Right lung (tissue), 10 donors: ENCODE results near the gene CRMP1. TPM values are rescaled to one million over a fixed set of nuclear protein-coding genes. Genes with fewer than 3 reads are reported as not detected.

ENCODE experiments used
- DNase-seq, 2 donors: peaks; one replicate each; pipeline ENCODE4 v3.0.0-alpha.2; 2013
- long read RNA-seq, 8 donors: transcript quantifications; one replicate each; lab custom pipeline, GENCODE V29; 2026
- polyA plus RNA-seq, 5 donors: library from polyadenylated mRNA; unstranded; fragments of 120-200 nt; gene quantifications; one replicate each; pipeline versions ENCODE4 v1.2.1 to v1.2.3, GENCODE V29; 2013; ENCODE audit warnings: inconsistent platforms in 1 of 5, low replicate concordance in 1 of 5; ENCODE audit not compliant: insufficient read length in 5 of 5, insufficient read depth in 1 of 5

CRMP1 gene
- 10 to 100 TPM; 59.0 to 66.5 (median 61.3) TPM for polyA plus RNA-seq
- long read RNA-seq, donor 1, transcript CRMP1-206 (2 exons, 2,436 nt), result minor isoform, 5 of 63 reads
- long read RNA-seq, donor 1, transcript CRMP1-202 (14 exons, 2,911 nt), result major isoform, 9 of 63 reads
- long read RNA-seq, donor 1, partial matches to known transcripts, result 49 of 63 reads
- long read RNA-seq, donor 1, other reads (novel, unspliced or antisense), result 0 of 63 reads
- long read RNA-seq, donor 2, transcript CRMP1-202 (14 exons, 2,911 nt), result major isoform, 6 of 6 reads
- long read RNA-seq, donor 2, partial matches to known transcripts, result 0 of 6 reads
- long read RNA-seq, donor 2, other reads (novel, unspliced or antisense), result 0 of 6 reads
- long read RNA-seq, donor 3, transcript CRMP1-202 (14 exons, 2,911 nt), result major isoform, 8 of 21 reads
- long read RNA-seq, donor 3, partial matches to known transcripts, result 12 of 21 reads
- long read RNA-seq, donor 3, other reads (novel, unspliced or antisense), result 0 of 21 reads
- long read RNA-seq, donor 4, transcript CRMP1-202 (14 exons, 2,911 nt), result major isoform, 5 of 13 reads
- long read RNA-seq, donor 4, partial matches to known transcripts, result 5 of 13 reads
- long read RNA-seq, donor 4, other reads (novel, unspliced or antisense), result 0 of 13 reads
- long read RNA-seq, donor 5, transcript CRMP1-202 (14 exons, 2,911 nt), result major isoform, 10 of 12 reads
- long read RNA-seq, donor 5, partial matches to known transcripts, result 0 of 12 reads
- long read RNA-seq, donor 5, other reads (novel, unspliced or antisense), result 0 of 12 reads
- long read RNA-seq, donor 6, transcript CRMP1-202 (14 exons, 2,911 nt), result major isoform, 9 of 53 reads
- long read RNA-seq, donor 6, partial matches to known transcripts, result 43 of 53 reads
- long read RNA-seq, donor 6, other reads (novel, unspliced or antisense), result 0 of 53 reads
- long read RNA-seq, donor 7, transcript CRMP1-202 (14 exons, 2,911 nt), result major isoform, 10 of 10 reads
- long read RNA-seq, donor 7, partial matches to known transcripts, result 0 of 10 reads
- long read RNA-seq, donor 7, other reads (novel, unspliced or antisense), result 0 of 10 reads
- long read RNA-seq, donor 8, transcript CRMP1-202 (14 exons, 2,911 nt), result major isoform, 7 of 12 reads
- long read RNA-seq, donor 8, partial matches to known transcripts, result 5 of 12 reads
- long read RNA-seq, donor 8, other reads (novel, unspliced or antisense), result 0 of 12 reads

DNA sequence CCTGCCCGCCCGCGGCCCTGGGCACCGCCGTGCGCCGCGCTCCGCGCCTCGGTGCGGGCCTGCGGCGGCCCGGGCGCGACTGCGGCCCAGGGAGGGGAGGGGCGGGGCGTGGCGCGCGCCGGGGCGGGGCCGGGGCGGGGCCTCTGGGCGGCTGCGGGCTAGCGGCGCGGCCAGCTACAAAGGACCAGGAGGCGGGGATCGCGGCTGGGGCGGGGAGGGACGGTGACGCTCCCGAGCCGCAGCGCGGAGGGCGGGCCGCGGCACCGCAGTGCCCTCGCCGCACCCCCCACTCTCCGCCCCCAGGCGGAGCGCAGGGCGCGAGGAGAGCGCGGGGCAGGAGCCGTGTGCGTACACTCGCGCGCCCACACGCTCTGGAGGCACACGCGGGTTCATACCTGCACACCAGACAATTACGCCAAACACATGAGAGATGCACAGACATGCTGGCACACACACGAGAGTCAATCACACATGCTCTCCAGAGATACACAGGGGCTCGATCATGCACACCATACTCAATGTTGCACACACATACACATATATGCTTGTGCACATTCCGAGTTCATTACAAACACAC lies at the start of gene CRMP1:
Gene CRMP1 (minus strand): TSS at position 83 of the 577 bp plus-strand sequence. CDS start 117 bp downstream, outside the sequence.
- no peak for DNase-seq

DNA sequence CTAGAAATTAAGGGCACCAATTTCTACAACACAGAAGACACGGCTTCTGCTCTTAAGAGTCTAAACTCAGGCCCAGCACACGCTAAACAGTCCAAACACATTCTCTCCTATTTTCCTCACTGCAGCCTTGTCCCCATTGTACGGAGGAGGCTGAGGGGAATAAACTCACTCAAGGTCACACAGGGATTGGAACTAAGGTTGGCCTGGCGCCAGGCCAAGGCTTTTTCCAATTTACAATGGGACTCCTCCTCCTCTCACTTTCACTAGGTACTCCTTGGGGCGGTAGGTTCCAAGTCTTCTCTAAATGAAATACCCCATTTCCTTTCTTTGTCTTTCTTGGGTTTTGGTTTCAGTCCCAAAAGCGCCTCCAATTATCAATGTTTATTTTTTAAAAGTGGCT lies 48.7 kb upstream of the CRMP1 start:
- no peak for DNase-seq

DNA sequence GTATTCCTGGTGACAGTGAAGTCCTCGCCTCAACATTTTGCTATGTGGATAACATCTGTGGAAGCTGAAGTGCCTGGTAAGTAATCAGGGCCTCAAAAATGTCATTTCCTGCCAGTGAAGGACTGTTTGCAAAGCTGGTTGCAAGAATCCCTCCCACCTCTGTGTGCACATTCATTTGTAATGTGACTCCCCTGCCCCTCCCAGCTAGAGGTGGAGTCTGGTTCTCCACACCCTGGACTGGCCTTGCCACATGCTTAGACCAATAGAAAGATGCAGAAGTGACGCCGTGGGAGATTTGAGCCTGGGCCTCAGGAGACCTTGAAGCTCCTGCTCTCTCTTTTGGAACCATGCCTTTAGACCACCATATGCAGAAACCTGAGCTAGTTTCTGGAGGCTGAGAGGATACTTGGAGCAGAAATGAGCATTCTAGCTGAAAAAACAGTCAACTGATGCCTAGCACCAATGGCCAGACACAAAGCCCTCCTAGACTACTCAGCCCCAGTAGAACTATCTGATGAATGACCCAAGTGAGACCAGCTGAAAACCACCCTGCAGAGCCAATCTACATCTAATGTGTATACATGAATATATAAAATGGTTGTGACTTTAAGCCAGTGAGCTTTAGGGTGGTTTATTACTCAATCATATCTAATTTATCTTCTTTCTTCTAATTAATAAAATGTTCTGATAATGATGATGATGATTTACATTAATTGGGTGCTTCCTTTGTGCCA lies 47.8 kb upstream of the CRMP1 start:
- DNase-seq, result no peak

DNA sequence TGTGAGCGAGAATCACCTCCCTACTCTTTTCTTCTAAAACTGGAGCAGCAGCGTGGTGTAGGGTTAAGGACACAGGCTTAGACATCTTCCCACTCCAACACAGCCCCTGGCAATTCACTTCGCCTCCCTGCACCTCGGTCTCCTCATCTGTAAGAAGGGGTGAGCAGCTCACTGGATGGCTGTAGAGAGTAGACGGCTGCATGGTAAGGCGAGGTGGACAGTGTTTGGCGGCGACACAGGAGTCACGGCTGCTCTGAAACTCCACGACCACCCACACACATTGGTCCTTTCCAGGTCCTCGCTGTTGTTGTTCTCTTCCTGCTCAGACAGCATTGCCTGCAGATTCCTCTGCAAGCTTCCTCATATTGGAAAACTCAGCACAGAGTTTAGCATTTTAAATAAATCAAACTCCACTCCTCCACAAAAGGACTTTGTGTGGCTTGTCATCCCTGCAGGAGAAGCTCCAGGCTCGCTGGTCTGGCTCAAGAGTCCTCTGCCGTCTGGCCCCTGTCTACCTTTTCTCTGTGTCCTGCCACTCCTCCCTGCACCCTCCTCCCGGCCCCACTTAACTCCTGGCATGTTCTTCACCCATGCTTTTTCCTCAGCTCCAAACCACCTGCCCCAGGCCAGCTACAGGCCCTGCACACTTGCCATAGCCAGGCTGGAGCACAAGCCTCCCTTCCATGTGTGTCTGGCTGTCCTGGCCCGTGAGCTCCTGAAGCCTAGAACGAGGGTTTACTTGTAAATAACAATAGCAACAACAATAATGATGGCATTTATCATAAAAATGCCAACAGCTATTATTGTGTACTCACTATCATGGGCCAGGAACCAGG lies 41.3 kb upstream of the CRMP1 start:
- no peak for DNase-seq

DNA sequence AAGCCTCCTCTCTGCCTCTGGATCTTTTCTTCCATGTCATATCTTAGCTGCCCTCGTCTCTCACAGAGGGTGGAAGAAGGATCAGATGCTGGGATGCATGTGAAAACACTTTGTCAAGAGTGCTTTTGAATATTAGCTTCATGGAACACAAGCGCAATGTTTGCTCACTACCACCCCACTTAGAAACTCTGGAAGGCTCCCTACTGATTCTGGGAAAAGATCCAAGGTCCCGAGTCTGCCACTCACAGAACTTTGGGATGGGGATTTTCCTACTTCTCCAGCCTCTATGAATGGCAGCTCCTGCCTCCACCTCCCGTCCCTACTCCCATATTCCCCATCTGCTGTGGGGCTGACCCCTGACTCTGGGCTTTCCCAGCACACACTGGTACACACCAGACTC lies 40.2 kb upstream of the CRMP1 start:
- no peak for DNase-seq

DNA sequence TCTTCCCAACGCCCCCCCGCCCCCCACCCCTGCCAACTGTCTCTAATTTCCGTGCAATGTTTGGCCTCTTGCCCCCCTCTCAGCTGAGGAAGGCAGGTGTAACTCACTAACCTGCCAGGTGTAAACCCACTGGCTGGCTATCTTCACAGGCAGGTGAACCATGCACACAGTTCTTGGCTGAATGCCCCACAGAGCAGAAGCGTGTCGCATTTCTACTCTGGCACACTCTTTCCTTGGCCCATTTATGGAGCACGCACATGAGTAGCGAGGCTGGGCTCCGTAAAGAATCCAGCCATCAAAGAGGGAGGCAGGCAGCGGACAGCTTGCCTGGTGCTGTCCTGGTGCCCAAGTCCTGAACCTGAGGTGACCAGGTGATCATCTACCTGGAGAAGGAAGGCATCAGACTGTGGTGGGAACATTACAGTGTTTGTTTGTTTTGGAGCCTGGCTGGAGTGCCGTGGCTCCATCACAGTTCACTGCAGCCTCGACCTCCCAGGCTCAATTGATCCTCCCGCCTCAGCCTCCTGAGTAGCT lies 39.2 kb upstream of the CRMP1 start:
- DNase-seq, result no peak

DNA sequence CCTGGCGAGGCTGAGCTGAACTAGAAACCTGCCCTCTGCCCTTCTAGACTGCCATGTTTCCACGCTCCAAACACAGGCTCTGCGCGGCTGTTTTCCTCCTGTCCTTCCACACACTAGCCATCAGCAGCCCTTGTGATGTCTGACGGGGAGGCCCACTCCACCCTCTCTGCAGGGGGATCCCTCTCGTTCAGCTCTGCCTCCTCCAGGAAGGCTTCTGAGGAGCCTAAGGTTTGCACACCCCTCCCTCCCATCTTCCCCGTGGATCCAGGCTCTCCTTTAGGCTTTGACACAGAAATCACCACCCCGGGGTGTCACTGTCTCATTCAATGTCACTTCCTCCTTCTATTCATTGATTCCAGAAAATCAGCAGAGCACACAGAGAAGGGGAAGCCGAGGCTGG lies 38.6 kb upstream of the CRMP1 start:
- no peak for DNase-seq

DNA sequence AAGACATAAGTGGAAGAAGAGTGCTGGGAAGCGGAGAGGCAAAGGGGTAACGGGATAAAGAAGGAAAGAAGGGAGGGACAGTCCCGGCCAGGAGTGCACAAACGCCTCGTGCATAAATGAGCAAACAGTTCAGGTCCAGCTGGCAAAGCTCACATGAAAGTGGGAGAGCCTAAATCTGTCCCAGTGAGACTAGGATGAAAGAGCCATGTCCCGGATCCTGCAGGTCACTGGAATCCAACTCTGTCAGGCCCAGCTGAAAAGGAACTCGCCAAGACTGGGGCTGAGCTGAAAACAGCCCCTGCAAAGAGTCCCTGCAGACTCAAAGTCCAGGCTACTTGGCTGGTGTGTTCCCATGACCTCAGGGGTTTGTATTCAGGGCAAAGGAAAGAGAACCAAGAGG lies 38.0 kb upstream of the CRMP1 start:
- no peak for DNase-seq

DNA sequence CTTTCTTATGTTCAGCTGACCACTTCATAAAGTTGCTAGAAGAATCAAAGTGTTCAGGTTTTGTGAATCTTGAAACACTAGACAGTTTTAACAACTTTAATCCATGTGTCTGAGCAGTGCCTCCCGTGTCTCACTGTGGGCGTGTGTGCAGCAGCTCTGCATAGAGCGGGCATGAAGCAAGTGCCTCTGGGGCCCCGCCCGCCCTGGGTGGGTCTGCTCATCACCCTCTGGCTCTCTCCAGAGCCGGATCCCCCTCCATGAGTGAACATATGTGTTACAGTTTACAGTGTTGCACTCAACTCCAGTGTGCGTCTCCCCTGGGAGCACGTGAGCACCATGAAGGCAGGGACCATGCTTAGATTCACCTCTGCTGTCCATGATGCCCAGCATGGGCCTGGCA lies 37.6 kb upstream of the CRMP1 start:
- no peak for DNase-seq

DNA sequence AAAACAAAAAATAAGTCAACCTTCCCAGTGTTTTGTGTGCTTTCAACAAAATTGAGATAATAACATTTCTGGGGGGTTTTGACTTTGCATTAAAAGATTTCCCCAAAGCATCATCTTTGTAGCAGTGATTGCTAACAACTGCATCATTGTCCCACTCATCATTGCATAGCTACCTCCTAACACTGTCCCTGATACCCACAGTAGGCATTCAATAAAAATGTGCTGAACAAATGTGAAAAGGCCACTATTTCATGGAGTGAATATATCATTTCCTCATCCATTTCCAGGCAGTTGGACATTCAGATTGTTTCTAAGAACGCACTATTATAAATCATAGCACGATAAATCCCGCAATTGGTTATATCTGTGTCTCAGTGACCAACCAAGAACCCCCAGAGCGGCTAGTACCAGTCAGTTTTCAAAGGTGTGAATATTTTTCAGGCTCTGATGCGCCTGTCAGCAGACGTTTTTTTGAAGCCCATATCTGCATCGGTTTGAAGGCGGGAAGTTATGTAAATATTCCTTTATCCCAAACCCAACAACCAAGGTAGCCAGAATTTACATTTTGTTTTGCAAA lies 36.0 kb upstream of the CRMP1 start:
- no peak for DNase-seq

DNA sequence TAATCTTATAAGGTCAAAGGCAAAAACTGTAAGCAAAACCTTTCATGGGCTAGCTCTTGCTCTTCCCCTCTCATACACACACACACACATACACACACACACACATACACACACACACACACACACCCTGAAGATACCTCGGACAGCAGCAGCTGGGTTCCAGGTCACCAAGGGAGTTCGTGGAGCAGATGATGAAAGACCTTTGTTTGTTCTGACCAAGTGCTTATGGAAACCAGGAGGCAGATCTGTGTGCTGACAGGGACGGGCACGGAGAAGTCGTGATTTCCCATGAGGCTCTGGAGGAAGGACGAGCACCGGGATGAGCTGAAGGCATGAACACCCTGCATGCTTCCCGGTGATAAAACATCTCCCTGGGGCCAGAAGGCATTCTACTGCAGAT lies 35.4 kb upstream of the CRMP1 start:
- DNase-seq, result no peak

DNA sequence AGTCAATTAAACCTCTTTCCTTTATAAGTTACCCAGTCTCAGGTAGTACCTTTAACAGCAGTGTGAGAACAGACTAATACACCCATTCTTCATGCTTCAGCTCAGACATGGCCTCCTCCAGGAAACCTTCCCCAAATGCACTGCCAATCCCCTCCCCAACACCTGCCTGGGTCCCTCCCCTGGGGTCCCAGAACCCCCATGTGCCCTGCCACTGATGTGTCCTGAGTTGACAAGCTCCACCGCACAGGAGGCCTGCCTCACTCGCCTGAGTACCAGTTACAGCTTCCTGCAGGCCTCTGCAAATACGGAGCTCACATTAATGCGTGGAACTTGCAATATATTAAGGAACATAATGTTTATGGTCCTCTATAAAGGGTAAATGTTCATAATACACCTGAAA lies 34.9 kb upstream of the CRMP1 start:
- no peak for DNase-seq

DNA sequence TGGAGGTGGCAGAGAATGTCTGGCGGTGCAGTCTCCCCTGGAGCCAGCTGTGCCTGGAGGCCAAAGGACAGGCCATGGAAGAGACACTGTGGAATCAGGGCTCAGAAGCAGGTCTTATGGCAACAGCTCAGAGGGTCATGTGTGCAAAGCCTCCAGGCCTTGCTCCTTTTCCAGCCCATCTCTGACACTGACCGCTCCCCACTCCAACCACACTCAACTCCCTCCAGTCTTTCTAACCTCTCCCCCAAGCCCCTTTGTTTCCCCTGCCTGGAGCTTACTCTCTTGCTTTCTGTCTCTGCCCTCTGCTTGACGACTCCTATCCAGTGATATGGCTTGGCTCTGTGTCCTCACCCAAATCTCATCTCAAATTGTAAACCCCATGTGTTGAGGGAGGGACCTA lies 34.2 kb upstream of the CRMP1 start:
- no peak for DNase-seq

DNA sequence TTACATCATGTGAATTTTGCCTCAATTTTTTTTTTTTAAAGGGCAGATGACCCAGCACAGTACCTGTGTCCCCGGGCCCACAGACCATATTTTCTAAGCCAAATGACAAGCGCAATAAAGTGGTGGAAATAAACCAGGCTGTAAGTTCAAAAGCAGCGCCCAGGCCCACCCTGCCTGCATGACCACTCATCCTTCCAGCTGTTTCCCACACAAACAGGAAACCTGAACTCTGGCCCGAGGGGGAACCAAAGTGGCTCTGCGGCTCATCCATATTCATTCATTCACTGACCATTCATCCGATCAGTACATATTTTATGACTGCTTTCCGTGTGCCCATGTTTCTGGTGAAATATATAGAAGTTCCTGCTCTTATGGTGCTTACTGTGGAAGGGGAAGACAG lies 33.7 kb upstream of the CRMP1 start:
- no peak for DNase-seq

DNA sequence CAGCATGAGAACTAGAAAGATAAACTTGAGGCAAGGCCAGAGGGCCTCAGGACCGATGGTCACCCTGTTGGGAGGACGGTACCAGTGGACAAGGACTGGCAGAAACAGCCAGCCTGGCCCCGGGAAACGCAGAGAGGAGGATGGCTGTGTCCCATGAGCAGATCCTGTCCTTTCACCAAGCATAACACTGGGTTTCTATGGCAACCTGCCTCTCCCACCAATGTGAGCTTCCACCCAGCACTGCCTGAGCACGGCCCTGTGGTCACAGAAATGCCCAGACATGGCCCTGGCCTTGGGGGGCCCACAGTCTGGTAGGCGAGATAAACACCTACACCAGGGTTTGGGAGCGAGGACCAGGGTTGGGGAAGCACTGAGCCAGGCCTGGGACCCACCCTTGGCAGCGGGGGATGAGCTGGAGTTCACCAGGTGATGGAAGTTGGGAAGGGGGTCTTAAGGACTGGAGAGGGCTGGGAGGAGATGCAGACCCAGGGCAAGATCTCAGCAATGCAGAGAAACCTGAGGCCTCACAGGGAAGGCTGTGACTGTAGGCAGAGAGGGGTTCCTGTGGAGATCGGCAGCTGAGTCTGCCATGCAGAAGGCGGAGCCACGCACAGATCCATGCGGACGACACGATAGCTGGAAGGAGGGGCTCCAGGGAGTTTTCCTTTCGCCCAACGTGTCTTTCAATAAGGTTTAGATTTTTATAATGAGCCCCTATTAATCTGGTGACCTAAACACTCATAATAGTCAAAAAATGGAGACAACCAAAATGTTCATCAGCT lies 32.7 kb upstream of the CRMP1 start:
- no peak for DNase-seq

DNA sequence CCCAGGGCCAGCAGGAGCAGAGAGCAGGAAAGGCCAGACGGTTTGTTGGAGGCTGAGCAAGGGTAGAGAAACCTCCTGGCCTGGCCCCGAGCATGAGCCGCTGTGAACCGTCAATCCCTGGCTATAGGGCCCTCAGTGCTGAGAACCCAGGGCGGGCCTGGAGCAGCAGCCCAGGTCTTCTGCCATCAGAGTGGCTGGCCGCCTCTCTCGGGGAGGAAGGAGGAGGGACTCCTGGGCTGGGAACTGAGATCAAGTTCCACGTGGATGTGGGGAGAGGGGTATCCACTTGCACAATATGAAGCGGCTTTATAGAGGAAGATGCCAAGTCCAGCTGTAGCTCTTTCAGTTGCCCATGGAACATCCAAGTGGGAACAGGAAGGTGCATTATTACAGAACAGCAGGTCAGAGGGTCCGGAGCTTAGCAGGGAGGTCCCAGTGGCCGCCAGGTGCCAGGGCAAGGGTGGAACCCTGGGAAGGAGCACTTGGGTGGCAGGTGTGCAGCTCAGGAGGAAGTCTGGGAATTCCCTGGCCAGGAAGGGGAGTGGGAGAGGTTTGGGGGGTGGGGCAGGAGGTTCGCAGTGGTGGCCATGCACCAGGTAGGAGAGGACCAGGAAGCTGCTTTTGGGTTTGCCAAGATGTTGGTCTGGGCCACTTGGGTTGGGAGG lies 31.7 kb upstream of the CRMP1 start:
- no peak for DNase-seq

DNA sequence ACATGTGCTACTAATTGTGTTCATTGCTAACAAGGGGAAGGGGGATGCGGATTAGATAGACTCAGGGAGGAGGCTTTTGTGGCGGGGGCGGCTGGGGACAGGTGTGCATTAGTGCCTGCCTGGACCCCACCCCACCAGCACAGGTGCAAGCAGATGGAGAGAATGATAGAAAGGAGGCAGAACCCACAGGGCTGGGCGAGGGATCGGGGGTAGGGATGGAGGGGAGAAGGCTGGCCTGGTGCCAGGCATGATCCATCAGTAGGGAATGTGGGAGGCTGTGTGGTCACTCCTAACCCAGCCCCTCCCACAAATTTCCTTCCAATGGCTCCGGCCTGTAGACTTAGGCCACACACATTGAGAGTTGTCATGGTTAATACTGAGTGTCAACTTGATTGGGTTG lies 30.5 kb upstream of the CRMP1 start:
- DNase-seq, result no peak

DNA sequence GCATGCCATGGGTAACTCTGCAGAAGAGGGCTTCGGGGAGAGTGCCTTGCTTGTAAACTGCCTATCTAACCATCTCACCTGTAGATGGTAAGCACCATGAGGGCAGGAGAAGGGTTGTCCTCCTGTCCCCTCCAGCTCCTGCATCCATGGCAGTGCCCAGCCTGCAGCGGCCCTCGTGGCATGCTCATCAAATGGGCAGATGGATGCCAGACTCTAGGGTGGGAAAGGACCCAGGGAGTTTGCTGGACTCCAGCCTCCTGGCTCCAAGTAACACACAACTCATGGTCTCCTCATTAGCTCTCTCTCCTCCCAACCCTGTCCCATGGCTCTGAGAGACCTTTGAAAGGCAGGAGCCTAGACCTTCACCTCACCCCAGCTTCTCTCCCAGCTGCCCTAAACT lies 29.7 kb upstream of the CRMP1 start:
- DNase-seq, result no peak
